GM20000 (cell line): ENCODE results near the gene TOX4.
"Not testable (repeated sequence)": the region's sequence is repeated elsewhere in the genome, so short reads cannot be mapped to it uniquely, and the experiment has no call there.

Experiments used
- DNase-seq: peaks from one replicate; pipeline ENCODE4 v3.0.0; 2012; ENCODE audit warnings: low spot score
- CTCF ChIP-seq: IDR thresholded peaks from 2 replicates; pipeline ENCODE4 v1.5.1; 2012; ENCODE audit warnings: mild to moderate bottlenecking, control low read depth; ENCODE audit errors: extremely low read depth, missing control alignments

The TOX4 gene

GRCh38 chr14:21476925-21477681, at the start of gene TOX4, which contains the start of gene RAB2B:
TOX4 (plus strand) TSS chr14:21477195; CDS start chr14:21477279, 84 bp downstream.
RAB2B (minus strand) TSS chr14:21476959; CDS start chr14:21476872, 87 bp downstream.
- DNase-seq = peak; percentile 93
- peak; percentile 93 for TF ChIP-seq CTCF

GRCh38 chr14:21428930-21429329, 48.1 kb upstream of the TOX4 start:
- DNase-seq = no peak
- no peak for TF ChIP-seq CTCF

GRCh38 chr14:21431126-21431525, 45.9 kb upstream of the TOX4 start:
- no peak for TF ChIP-seq CTCF

GRCh38 chr14:21436567-21437062, 40.4 kb upstream of the TOX4 start:
- TF ChIP-seq CTCF = no peak
- DNase-seq = no peak

More at GRCh38 chr14:21431126-21431525, 45.9 kb upstream of the TOX4 start:
- no peak for DNase-seq

GRCh38 chr14:21437063-21437901, 39.7 kb upstream of the TOX4 start:
- peak; percentile 91 for DNase-seq
- TF ChIP-seq CTCF = no peak

GRCh38 chr14:21440859-21441258, 36.1 kb upstream of the TOX4 start:
- TF ChIP-seq CTCF = no peak
- DNase-seq = no peak

GRCh38 chr14:21442657-21443056, 34.3 kb upstream of the TOX4 start:
- DNase-seq = not testable (repeated sequence)
